Fibroblast of skin of left biceps (primary cell): ENCODE data around the gene TMEM106C.

Source experiments
- DNase-seq, 2 experiments: peaks; one replicate each; pipeline ENCODE4 v3.0.0-alpha.2; 2013; ENCODE audit warnings: low read depth in 2 of 2

The TMEM106C gene

GRCh38 chr12:47963340-47964040 lies at the start of gene TMEM106C:
Gene TMEM106C (plus strand): TSS chr12:47963596. CDS start chr12:47964237, 641 bp downstream.
- DNase-seq = peak; percentile 62 to 67

DNA sequence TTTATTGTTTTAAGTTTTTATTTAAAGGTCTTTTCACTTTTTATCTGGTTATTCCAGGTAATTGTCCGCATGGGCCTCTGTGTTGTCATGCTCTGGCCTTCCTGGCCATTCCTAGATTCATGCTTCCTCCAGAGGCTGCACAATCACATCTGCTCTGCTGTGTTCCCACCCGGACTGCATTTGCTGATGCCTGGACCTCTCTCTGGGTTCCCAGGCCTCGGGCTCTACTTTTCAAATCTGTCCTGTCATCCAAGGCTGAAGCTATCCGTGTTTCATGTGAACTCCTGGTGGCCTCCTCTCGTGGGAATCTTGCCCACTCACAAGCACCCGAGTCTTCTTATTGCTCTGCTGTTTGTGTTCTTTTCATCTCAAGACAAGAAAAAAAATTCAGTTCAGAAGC lies 42.5 kb upstream of the TMEM106C start:
- no peak for DNase-seq

- DNase-seq = no peak
These were observed 41.5 kb upstream of the TMEM106C start for GRCh38 chr12:47921907-47922306.

GRCh38 chr12:47927346-47927745 lies 36.0 kb upstream of the TMEM106C start:
- DNase-seq = no peak

GRCh38 chr12:47930634-47931033 lies 32.8 kb upstream of the TMEM106C start:
- no peak for DNase-seq

DNA sequence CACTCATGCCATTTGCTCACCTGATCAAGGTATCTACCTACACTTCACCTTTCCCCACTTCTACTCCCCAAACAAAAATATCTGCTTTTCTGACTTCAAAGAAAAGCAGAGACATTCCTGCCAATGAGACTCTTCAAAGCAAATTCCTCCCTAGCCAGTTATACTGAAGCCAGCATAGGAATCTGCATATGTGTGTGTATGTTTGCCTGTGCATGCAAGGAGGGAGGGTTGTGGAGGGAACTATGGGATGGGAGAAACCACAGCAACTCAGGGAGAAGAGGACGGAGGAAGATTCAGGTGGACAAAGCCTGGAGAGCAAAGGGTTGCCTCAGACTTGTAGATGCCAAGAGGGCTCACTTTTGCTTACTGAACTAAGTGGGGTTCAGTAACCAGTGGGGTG lies 32.2 kb upstream of the TMEM106C start:
- no peak for DNase-seq

- DNase-seq = peak; percentile 41 to 46
These were observed 28.2 kb upstream of the TMEM106C start for GRCh38 chr12:47935184-47935583.

GRCh38 chr12:47938093-47938492 lies 25.3 kb upstream of the TMEM106C start:
- DNase-seq = no peak

GRCh38 chr12:47938594-47938993 lies 24.8 kb upstream of the TMEM106C start:
- DNase-seq = no peak

DNA sequence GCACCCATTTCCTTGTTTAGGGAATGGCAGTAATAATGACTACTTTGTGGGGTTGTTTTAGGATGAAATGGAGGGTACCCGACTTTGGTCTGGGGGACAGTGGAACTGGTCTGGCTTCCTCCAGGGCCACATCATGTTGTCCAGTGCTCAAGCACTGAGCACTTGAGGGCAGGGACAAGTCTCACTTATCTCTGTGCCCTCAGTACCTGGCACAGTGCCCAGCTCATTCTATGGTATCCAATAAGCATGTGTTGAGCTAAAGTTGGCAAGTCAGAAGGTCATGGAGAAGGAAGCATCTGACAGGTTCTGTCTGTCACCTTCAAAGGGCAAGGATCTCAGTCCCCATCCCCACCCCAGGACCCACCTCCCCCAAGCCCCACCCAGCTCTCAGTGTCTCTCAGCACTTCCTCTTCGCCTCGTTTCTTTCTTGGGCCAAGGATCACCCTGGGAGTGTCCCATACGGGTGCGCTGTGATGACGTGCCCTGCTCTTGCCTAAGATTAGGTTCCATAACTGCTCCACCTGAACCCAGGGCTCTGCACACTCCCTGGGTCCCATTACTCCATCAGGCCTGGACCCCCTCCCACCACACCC lies 24.3 kb upstream of the TMEM106C start:
- DNase-seq = no peak

GRCh38 chr12:47940773-47941474 lies 22.5 kb upstream of the TMEM106C start:
- DNase-seq = no peak

- DNase-seq = no peak
These were observed 22.0 kb upstream of the TMEM106C start for GRCh38 chr12:47941475-47941780.

- DNase-seq = no peak
These were observed 21.4 kb upstream of the TMEM106C start for GRCh38 chr12:47941871-47942613.

GRCh38 chr12:47942614-47943225 lies 20.7 kb upstream of the TMEM106C start:
- DNase-seq = no peak

GRCh38 chr12:47943623-47944340 lies 19.6 kb upstream of the TMEM106C start:
- DNase-seq = no peak

- no peak for DNase-seq
These were observed 18.6 kb upstream of the TMEM106C start for GRCh38 chr12:47944685-47945340.

- DNase-seq = no peak
These were observed 18.1 kb upstream of the TMEM106C start for GRCh38 chr12:47945341-47945728.

GRCh38 chr12:47946413-47947323 lies 16.7 kb upstream of the TMEM106C start:
- no peak for DNase-seq

GRCh38 chr12:47947341-47947740 lies 16.1 kb upstream of the TMEM106C start:
- DNase-seq = no peak
